Testis (tissue), 2 donors: ENCODE data around the gene APIP.

Experiments
- CTCF ChIP-seq, 3 experiments: fragments of 450-650 bp in 2 of 3; fragments of 200-600 bp in 1 of 3; sonication (generic) in 1 of 3; IDR thresholded peaks; one replicate each; pipeline ENCODE4 v1.5.1; 2016 to 2019; ENCODE audit warnings: antibody characterized with exemption in 3 of 3, mild to moderate bottlenecking in 2 of 3, moderate library complexity in 1 of 3
- POLR2A ChIP-seq: fragments of 450-650 bp; IDR thresholded peaks from one replicate; pipeline ENCODE4 v1.6.1; 2017; ENCODE audit warnings: antibody characterized with exemption, mild to moderate bottlenecking, moderate library complexity

GRCh38 chr11:34898474-34898873 is 17.7 kb downstream of the APIP start:
- TF ChIP-seq CTCF (IDR thresholded peaks at IDR 0.05) (no peak), POLR2A (no peak)
